ENCODE results near the gene PPP1R8. TPM values are rescaled to one million over a fixed set of nuclear protein-coding genes. Genes with fewer than 3 reads are reported as not detected.

The PPP1R8 gene
- total RNA-seq, 1 donor from 2014 or later: 35.3 TPM

GRCh38 chr1:27889506-27889905 lies 58.9 kb downstream of the PPP1R8 start:
- no peak for DNase-seq (ENCODE audit: low spot score)

DNA sequence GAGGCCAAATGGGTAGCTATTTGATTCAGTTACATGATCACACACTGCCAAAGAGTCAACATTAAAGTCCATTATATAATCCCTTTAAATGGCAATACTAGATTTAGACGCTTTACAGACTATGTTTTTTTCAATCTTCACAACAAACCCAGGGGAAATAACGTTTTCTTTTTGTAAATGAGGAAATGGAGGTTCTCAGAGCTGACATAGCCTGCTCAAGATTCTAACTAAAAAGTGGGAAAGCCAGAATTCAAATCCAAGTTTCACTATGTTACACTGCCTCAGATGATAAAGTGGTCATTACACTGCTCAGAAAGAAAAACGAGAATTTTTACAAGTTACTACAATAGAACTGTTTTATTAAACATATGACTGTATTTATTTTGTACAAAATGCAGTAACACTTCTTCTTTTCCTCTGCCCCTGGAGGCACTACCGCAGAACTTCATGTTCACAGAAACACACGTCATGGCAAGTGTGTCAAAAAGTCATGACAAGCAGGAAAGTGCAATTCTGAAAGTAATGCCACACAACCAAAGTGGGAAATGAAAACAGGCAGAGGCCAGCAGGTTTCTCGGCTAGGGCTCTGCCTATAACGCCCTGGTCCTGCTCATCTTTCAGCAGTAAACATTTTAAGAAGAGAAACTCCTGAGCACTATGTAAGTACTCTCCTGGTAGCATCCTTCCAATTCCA lies 60.8 kb downstream of the PPP1R8 start:
- DNase-seq (ENCODE audit: low spot score): no peak

DNA sequence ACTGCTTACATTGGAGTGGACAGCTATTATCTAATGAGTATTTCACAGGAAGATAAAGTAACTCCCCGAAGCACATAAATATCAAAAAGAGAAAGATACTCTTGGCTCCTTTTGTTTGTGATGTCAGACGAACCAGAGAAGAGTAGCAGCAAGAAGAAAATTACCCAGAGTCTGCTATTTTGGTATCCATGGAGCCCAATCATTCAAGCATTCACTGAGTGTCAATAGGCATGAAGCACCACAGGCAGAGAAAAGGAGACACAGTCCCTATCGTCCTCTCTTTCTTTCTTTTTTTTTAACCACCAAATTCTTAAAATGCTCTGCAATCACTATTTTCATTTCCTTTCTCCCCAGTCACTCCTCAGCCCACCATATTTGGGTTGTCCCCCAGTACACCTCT lies 63.9 kb downstream of the PPP1R8 start:
- no peak for DNase-seq (ENCODE audit: low spot score)

Other genes starting within 250 kb of the PPP1R8 start
- gene AHDC1, start 226.6 kb upstream of the PPP1R8 start, total RNA-seq: 28.5 TPM
- gene FGR, start 195.6 kb upstream of the PPP1R8 start, total RNA-seq: 49.7 TPM
- gene IFI6, start 158.6 kb upstream of the PPP1R8 start, total RNA-seq: 126 TPM
- gene FAM76A, start 104.8 kb upstream of the PPP1R8 start, total RNA-seq: 15.3 TPM
- 84.2 TPM for gene STX12, start 57.6 kb upstream of the PPP1R8 start, total RNA-seq
- 64.9 TPM for gene THEMIS2, start 41.8 kb downstream of the PPP1R8 start, total RNA-seq
- gene RPA2, start 83.8 kb downstream of the PPP1R8 start, total RNA-seq: 31.6 TPM
- gene SMPDL3B, start 104.2 kb downstream of the PPP1R8 start, total RNA-seq: not detected
- 7.0 TPM for gene XKR8, start 129.2 kb downstream of the PPP1R8 start, total RNA-seq

Data from mesenteric fat pad (tissue), 1 donor.